IMR-90 (cell line): Measurements from ENCODE around the gene AGAP9. TPM values are rescaled to one million over a fixed set of nuclear protein-coding genes. Genes with fewer than 3 reads are reported as not detected.
"Not testable (repeated sequence)": the region's sequence is repeated elsewhere in the genome, so short reads cannot be mapped to it uniquely, and the experiment has no call there.

Source experiments
- ATAC-seq: fragments of 200-7000 bp; cut with Tn5 transposase; 2 replicates; pipeline ENCODE4 v1.9.1; 2020; ENCODE audit warnings: low read depth, mild to moderate bottlenecking, moderate library complexity
- BruUV-seq: library from RNA; stranded (reverse); fragments of 400-500 nt; replicated peaks from 2 replicates; lab custom pipeline; 2021; lab: Mats Ljungman, UMichigan
- CTCF ChIA-PET: fragments of 300-600 bp; formaldehyde crosslinking; extraction: SDS; loops from one replicate; lab custom pipeline; 2021; ENCODE audit warnings: antibody characterized with exemption; lab: Yijun Ruan, JAX
- POLR2A ChIA-PET: fragments of 300-600 bp; sonication (Branson Sonifier 250); formaldehyde crosslinking; loops from one replicate; lab custom pipeline; 2022; ENCODE audit warnings: antibody characterized with exemption; ENCODE audit not compliant: unreplicated experiment; lab: Charles Lee
- DNase-seq: peaks from one replicate; pipeline ENCODE4 v3.0.0; 2013
- H2AFZ ChIP-seq: replicated peaks from 2 replicates; pipeline ENCODE3; 2013; ENCODE audit warnings: low read length, mild to moderate bottlenecking; ENCODE audit not compliant: poor library complexity
- H2AK5ac ChIP-seq: 2 replicates; pipeline ENCODE4 v1.6.1; 2013; ENCODE audit warnings: low read depth, low read length, inconsistent platforms
- H2AK9ac ChIP-seq: replicated peaks from 2 replicates; pipeline ENCODE3; 2013; ENCODE audit warnings: mild to moderate bottlenecking, low read depth, low read length, moderate library complexity; ENCODE audit not compliant: poor library complexity
- H2BK120ac ChIP-seq: 2 replicates; pipeline ENCODE4 v1.6.1; 2013; ENCODE audit warnings: low read depth, low read length, inconsistent platforms
- H2BK15ac ChIP-seq: 3 replicates; pipeline ENCODE4 v1.6.1; 2013; ENCODE audit warnings: low read depth, low read length, inconsistent platforms
- H2BK20ac ChIP-seq: 2 replicates; pipeline ENCODE4 v1.6.1; 2013; ENCODE audit warnings: low read depth, mild to moderate bottlenecking, inconsistent platforms, low read length, moderate library complexity
- H2BK5ac ChIP-seq: 2 replicates; pipeline ENCODE4 v1.6.1; 2013; ENCODE audit warnings: mild to moderate bottlenecking, low read depth, low read length, inconsistent platforms; ENCODE audit not compliant: poor library complexity, severe bottlenecking
- H3K14ac ChIP-seq: replicated peaks from 2 replicates; pipeline ENCODE4 v1.6.1; 2013; ENCODE audit warnings: low read depth, low read length, inconsistent platforms
- H3K18ac ChIP-seq: 2 replicates; pipeline ENCODE4 v1.6.1; 2013; ENCODE audit warnings: low read depth, low read length, control low read depth
- H3K23ac ChIP-seq: 2 replicates; pipeline ENCODE4 v1.6.1; 2013; ENCODE audit warnings: low read depth, low read length, inconsistent platforms
- H3K27ac ChIP-seq: 2 replicates; pipeline ENCODE4 v1.5.1; 2013; ENCODE audit warnings: mild to moderate bottlenecking, control low read depth, low read length; ENCODE audit not compliant: insufficient read depth
- H3K27me3 ChIP-seq: 2 replicates; pipeline ENCODE4 v1.6.1; 2013; ENCODE audit warnings: low read length; ENCODE audit not compliant: control insufficient read depth, insufficient read depth
- H3K36me3 ChIP-seq: 2 replicates; pipeline ENCODE4 v1.6.1; 2013; ENCODE audit warnings: low read length, mixed read lengths; ENCODE audit not compliant: control insufficient read depth, insufficient read depth
- H3K4ac ChIP-seq: 2 replicates; pipeline ENCODE4 v1.6.1; 2013; ENCODE audit warnings: low read depth, low read length, inconsistent platforms
- H3K4me1 ChIP-seq: 2 replicates; pipeline ENCODE4 v1.6.1; 2013; ENCODE audit warnings: low read length, mixed read lengths; ENCODE audit not compliant: control insufficient read depth, insufficient read depth
- H3K4me2 ChIP-seq: 2 replicates; pipeline ENCODE4 v1.6.1; 2013; ENCODE audit warnings: low read depth, mild to moderate bottlenecking, control low read depth, low read length, moderate library complexity
- H3K4me3 ChIP-seq: 2 replicates; pipeline ENCODE4 v1.5.1; 2013; ENCODE audit warnings: low read depth, mild to moderate bottlenecking, control low read depth, low read length, moderate library complexity; ENCODE audit not compliant: insufficient read depth
- H3K56ac ChIP-seq: 2 replicates; pipeline ENCODE4 v1.6.1; 2013; ENCODE audit warnings: low read length, inconsistent platforms; ENCODE audit not compliant: insufficient read depth; ENCODE audit errors: extremely low read depth
- H3K79me1 ChIP-seq, 2 experiments: 2 replicates each; pipeline ENCODE4 v1.6.1; 2013; ENCODE audit warnings: low read length in 2 of 2, inconsistent platforms in 1 of 2, low read depth in 1 of 2
- H3K9ac ChIP-seq: 2 replicates; pipeline ENCODE4 v1.6.1; 2013; ENCODE audit warnings: low read depth, low read length, control low read depth
- H3K9me1 ChIP-seq: 2 replicates; pipeline ENCODE4 v1.6.1; 2013; ENCODE audit warnings: low read length, inconsistent platforms; ENCODE audit not compliant: insufficient read depth
- H3K9me3 ChIP-seq: 2 replicates; pipeline ENCODE4 v1.6.1; 2013; ENCODE audit warnings: low read length; ENCODE audit not compliant: control insufficient read depth, insufficient read depth
- H4K20me1 ChIP-seq: 2 replicates; pipeline ENCODE4 v1.6.1; 2013; ENCODE audit warnings: low read length, inconsistent platforms; ENCODE audit not compliant: insufficient read depth
- H4K5ac ChIP-seq: 2 replicates; pipeline ENCODE4 v1.6.1; 2013; ENCODE audit warnings: mild to moderate bottlenecking, low read depth, low read length, control low read depth
- H4K8ac ChIP-seq, 2 experiments: 2 replicates each; pipeline ENCODE4 v1.6.1; 2013; ENCODE audit warnings: low read depth in 2 of 2, low read length in 2 of 2, control low read depth in 1 of 2, inconsistent platforms in 1 of 2
- H4K91ac ChIP-seq: 2 replicates; pipeline ENCODE4 v1.6.1; 2013; ENCODE audit warnings: low read depth, low read length, inconsistent platforms; ENCODE audit not compliant: insufficient read depth
- WGBS, 2 experiments: methylation state at CpG; one replicate each; pipeline versions ENCODE4 v1.1.5 to v1.1.7; 2013; ENCODE audit warnings: missing lambda C conversion rate in 2 of 2; ENCODE audit not compliant: insufficient read length in 1 of 2; ENCODE audit errors: extremely low coverage in 2 of 2; 5-methylcytosine and 5-hydroxymethylcytosine counted together
- dilution Hi-C: fragments of 300-500 bp; cut with HindIII; formaldehyde crosslinking; loops from one replicate; pipeline ENCODE4 v1.14.3; 2018; ENCODE audit warnings: low sequenced_read_pairs; ENCODE audit not compliant: unreplicated experiment
- in situ Hi-C: fragments of 300-500 bp; cut with MboI; formaldehyde crosslinking; loops from 3 replicates; pipeline ENCODE4 v1.14.3; 2019; ENCODE audit warnings: low sequenced_read_pairs, inconsistent platforms, mixed read lengths
- intact Hi-C: fragments of 100-400 bp; cut with micrococcal nuclease; formaldehyde crosslinking; loops from 2 replicates; pipeline ENCODE4 v1.10.0; 2022
- polyA plus RNA-seq, 3 experiments: library from polyadenylated mRNA; depleted of rRNA; stranded (reverse); fragments of >200 nt; gene quantifications; 2 replicates each; pipeline ENCODE4 v1.2.3, GENCODE V29; 2012; ENCODE audit warnings: low replicate concordance in 1 of 3
- total RNA-seq: library from RNA; depleted of rRNA; stranded (reverse); fragments of >200 nt; gene quantifications from 2 replicates; pipeline ENCODE4 v1.2.3, GENCODE V29; 2012

The AGAP9 gene
- total and polyA plus RNA-seq, 2 of the 4 experiments (the other 2 are of a cell fraction): 3.2 to 11.2 TPM

GRCh38 chr10:47472647-47473046, 50.8 kb downstream of the AGAP9 start:
- peak overlapping the region; percentile 81; the same call in 1 of the 2 replicates for H4K5ac ChIP-seq
- H2BK20ac ChIP-seq, H2AFZ ChIP-seq, H3K18ac ChIP-seq, H3K9ac ChIP-seq, H3K9me3 ChIP-seq, H2BK15ac ChIP-seq, H3K27me3 ChIP-seq, H3K23ac ChIP-seq, H3K4me3 ChIP-seq, H4K91ac ChIP-seq, H3K4me2 ChIP-seq, dilution Hi-C loops, in situ Hi-C loops, POLR2A ChIA-PET, H3K56ac ChIP-seq, H3K36me3 ChIP-seq, H2AK9ac ChIP-seq, H3K79me1 ChIP-seq, H3K14ac ChIP-seq, H4K20me1 ChIP-seq, intact Hi-C loops, H2AK5ac ChIP-seq, H3K4me1 ChIP-seq, DNase-seq, H3K9me1 ChIP-seq, BruUV-seq, CTCF ChIA-PET: not testable (repeated sequence)
- WGBS, 2 experiments: no CpG with 5 or more reads among the region's 3 CpGs
- 0 out of 2 replicates have a peak overlapping the region, but pooled peaks have one; percentile 65 for H3K4ac ChIP-seq
- ATAC-seq: peak; percentile 80
- peak overlapping the region; percentile 62 for H2BK5ac ChIP-seq
- H4K8ac ChIP-seq: peak overlapping the region in 1 of 2 experiments; percentile 49; a peak in 1 of 4 replicates
- H2BK120ac ChIP-seq: 0 out of 2 replicates have a peak overlapping the region, but pooled peaks have one; percentile 40
- H3K27ac ChIP-seq: peak overlapping the region; percentile 67; the same call in 1 of the 2 replicates

- dilution Hi-C loops, H2BK5ac ChIP-seq, H3K14ac ChIP-seq, H4K91ac ChIP-seq, H4K5ac ChIP-seq, CTCF ChIA-PET, H3K36me3 ChIP-seq, H3K79me1 ChIP-seq, H3K4me2 ChIP-seq, H3K23ac ChIP-seq, in situ Hi-C loops, H2AK5ac ChIP-seq, BruUV-seq, H3K27me3 ChIP-seq, POLR2A ChIA-PET, H2BK20ac ChIP-seq, H3K56ac ChIP-seq, H3K4me3 ChIP-seq, H3K9ac ChIP-seq, H2BK120ac ChIP-seq, H2BK15ac ChIP-seq, intact Hi-C loops, H3K27ac ChIP-seq, H2AFZ ChIP-seq, H2AK9ac ChIP-seq, H3K18ac ChIP-seq, DNase-seq, H3K4ac ChIP-seq, H3K9me3 ChIP-seq, H3K9me1 ChIP-seq, H4K8ac ChIP-seq, H3K4me1 ChIP-seq, ATAC-seq, H4K20me1 ChIP-seq: not testable (repeated sequence)
- no CpG with 5 or more reads among the region's 5 CpGs for WGBS, 2 experiments
These were observed 51.4 kb downstream of the AGAP9 start for GRCh38 chr10:47472072-47472471.
